UCSD-AML1 (cell line): ENCODE data around the gene SLC6A20.

Experiments
- DNase-seq: peaks from one replicate; lab custom pipeline; 2025; ENCODE audit not compliant: unreplicated experiment; lab: John Stamatoyannopoulos, UW

Gene SLC6A20, protein sequence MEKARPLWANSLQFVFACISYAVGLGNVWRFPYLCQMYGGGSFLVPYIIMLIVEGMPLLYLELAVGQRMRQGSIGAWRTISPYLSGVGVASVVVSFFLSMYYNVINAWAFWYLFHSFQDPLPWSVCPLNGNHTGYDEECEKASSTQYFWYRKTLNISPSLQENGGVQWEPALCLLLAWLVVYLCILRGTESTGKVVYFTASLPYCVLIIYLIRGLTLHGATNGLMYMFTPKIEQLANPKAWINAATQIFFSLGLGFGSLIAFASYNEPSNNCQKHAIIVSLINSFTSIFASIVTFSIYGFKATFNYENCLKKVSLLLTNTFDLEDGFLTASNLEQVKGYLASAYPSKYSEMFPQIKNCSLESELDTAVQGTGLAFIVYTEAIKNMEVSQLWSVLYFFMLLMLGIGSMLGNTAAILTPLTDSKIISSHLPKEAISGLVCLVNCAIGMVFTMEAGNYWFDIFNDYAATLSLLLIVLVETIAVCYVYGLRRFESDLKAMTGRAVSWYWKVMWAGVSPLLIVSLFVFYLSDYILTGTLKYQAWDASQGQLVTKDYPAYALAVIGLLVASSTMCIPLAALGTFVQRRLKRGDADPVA

DNA sequence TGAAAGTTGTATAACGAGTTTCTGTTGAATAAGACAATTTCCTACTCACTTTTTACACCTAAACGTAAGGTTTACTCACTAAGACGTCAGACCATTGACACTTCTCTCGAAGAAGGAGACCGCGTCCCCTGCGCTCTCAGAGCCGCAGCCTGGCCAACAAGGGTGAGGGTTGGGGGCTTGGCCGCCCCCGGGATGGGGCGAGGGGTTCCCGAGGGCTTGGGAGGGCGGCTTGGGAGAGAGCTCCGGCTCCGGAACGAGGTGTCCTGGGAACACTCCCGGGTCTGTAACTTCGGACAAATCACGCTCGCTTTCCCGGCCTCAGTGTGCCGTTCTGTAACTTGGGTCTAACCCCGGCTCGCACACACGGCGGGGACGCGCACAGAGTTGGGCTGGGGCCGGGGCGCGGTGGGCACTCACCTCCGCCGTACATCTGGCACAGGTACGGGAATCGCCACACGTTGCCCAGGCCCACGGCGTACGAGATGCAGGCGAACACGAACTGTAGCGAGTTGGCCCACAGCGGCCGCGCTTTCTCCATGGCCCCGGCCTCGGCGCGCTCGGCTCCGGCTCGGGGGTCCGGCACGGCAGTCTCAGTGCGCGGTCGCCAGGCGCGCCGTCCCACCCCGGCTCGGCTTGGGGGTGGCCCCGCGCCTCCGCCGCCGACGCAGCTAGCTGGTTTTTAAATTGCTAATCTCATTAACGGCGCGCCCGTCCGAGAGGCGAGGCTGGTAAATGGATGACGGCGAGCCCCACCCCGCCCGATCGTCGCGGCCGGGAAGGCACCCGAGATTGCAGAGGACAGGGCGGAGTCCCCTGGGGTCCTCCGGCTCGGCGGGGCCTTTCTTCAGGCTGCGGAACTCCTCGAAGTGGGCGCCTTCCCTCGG, at the start of gene SLC6A20:
SLC6A20 (minus strand) TSS at position 655 of the 884 bp plus-strand sequence; CDS start at position 538, 117 bp downstream.
- no peak for DNase-seq

DNA sequence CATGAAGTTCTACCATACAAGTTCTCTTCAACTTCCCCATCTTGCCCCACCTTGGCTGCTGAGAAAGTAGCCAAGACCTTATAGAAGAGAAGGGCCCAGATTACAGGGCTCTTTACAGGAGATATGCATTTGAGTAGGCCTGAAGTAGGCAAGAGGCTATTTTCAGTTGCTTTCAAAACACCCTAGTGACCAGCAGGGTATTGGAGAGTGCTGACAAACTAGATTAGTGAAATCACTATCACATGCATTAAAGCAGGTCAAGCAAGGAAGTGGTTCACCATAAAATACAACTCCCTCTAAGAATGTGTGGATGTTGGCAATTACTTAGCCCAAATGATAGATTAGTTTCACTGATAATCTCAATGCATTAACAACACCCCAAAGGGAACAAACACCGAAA, 48.3 kb upstream of the SLC6A20 start:
- no peak for DNase-seq

DNA sequence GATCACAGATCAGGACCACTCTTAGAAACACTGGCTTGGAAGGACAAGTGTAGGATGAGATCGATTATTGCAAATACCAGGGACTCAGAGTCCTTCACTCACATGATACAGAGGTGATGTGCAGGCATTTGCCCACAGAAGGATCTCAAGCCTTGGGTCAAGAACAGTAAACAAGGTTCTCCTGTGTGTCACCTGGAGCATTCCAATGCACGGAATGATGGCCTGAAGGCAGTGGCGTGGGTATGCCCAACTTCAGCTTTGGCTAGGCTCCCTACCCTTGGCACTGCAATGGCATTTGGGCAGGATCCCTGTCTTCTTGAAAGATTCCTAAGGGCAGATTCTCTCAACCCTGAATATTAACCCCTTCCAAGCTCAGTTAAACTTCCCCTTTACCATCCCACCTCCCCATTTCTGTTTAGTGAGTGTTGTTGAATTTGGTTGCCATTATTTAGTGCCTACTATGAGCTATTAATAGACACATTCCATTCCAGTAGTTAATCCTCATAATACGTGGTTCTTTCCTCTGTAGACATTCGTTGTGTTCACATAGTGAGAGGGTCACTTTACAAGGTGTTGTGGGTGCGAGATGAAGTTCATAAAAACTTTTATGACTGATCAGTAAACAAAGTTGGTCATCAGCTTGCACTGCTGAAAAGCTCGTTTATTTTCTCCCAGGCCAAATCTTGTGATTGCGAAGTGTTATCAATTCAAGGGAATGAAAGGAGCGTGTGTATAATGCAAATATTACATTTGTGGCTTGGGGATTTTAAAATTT, 46.7 kb upstream of the SLC6A20 start:
- no peak for DNase-seq

DNA sequence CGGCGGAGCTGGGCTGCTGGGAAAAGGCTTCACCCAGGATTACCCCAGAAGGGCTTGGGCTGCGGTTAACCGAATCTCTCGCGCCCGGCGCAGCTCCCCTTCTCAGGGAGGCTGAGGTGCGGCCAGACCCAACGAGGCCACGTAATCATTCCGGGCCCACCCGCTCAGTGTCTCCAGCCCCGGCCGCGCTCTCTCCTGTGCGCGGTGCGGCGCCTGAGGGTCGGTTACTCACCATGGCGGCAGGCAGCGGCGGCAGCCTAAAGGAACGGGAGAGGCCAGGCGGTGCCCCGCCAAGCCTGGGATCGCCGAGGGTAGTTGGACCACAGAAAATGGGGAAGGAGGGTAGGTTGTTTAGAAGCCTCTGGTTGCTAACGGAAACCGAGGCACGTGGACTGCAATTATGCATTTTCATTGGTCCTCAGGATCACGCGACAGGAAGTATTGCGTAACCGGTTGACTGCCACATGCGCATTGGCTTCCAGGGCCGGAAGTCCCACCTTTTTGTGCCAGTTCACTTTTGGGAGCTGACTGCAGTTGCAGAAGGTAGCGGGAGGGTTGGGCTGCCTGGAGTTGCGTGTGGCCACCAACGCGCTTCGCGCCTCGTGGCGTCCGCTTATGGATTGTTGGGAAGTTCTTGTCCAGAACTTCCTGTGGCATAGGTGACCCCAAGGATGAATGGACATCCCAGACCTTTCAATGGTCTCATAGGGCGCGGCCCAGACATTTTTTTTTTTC, 45.6 kb upstream of the SLC6A20 start, which contains the start of gene LZTFL1:
LZTFL1 (minus strand) TSS at position 363 of the 735 bp plus-strand sequence; CDS start at position 235, 128 bp downstream.
- DNase-seq, result peak; percentile 85

DNA sequence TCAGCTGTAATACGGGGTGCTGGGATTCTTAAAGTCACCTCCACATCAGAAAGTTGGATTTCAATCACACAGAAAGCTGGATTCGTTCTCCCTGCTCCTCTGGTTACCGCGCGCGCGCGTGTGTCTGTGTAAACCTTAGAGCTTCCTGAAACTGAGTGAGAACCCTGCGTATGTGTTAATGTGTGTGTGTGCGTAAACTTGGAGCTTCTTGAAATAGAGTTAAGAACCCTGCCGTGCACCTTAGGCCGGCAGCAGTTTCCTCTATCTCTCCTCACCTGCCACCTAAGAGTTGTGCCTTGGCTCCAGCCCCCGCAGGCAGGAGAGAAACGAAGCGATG, 45.1 kb upstream of the SLC6A20 start:
- peak; percentile 44 for DNase-seq

DNA sequence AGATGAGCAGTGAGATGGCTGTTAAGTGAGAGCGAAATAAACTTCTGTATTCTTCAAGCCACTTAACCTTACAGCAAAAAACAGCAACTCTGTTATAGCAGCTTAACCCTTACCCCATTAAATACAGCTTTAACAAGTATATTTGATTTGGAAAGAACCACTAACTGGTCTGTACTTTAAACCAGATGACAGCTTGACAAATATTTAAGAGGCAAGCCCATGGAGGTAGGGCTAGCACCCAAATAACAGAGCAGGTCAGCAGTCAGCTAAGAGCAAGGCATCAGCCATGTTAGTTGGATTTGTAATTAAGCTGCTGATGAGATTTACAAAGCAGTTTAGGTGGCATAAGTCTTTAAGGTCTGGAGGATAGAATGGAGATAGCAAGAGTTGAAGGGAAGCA, 42.1 kb upstream of the SLC6A20 start:
- DNase-seq, result no peak

DNA sequence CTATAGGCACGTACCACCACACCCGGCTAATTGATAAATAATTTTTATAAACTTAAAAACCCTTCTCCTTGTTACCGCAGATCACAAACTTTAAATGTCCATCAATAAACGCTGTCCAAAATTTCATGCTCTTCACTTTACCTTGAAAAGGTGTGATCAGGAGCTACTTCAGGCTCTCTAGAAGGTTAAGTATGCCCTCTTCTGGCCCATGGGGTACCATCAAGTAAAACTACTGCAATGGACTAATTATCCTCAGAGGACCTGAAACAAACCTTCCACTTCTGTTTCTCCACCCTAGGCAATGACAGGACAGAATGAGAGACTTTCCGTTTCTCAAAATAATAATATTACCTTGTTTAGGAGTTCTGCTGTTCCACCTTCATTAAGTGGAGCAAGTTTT, 36.4 kb upstream of the SLC6A20 start:
- DNase-seq, result no peak

DNA sequence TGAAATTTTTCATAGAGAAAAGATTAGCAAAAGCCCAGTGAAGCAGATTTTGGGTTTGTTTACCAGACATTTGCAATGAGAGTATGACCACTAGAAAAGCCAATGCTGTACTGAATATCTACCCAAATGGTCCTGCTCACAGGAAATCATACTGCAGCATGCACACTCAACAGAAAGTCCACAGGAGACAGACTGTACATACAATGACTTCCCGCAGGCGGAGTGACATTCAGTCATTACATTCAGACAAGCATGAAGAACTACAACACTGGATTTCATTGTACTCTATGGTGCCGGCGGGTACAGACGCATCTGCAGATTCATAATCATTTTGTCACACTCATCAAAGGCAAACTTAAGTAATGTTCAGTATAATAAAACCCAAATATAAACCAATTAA, 33.8 kb upstream of the SLC6A20 start:
- no peak for DNase-seq

DNA sequence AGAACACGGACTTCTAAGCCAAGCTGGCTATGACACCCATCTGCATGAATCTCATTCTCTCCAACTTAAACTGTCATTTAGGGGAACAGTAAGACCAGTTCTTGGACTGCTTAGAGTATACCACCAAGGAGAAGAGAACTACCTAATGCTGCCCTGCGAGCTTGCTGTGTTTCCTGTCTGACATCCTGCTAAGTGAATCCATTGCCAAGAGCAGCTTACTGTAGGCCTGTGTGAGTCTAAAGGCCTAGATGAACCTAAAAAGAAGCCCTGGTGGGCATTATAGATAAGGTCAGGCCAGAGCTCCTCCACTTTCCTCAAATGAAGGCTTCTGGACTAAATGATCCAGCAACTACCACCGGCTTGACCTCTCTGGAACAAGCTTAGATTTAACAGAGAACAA, 30.6 kb upstream of the SLC6A20 start:
- DNase-seq, result no peak

DNA sequence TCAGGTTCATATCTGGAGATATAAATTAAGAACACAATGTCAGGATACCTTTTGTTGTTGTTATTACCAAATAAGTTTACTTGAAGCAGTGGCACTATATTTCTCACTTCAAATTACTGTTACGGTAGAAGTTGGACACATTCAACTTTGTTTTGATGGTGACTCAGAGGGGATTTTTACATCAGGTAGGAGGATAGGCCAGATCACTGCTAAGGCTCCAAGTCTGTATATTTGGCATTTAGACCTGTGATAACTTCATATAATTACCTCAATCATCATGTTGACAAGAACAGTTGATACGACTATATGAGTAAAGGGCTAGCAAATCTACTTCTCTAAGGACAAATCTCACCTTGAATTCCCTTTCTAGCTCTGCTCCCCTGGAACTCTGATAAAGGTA, 30.0 kb upstream of the SLC6A20 start:
- no peak for DNase-seq

DNA sequence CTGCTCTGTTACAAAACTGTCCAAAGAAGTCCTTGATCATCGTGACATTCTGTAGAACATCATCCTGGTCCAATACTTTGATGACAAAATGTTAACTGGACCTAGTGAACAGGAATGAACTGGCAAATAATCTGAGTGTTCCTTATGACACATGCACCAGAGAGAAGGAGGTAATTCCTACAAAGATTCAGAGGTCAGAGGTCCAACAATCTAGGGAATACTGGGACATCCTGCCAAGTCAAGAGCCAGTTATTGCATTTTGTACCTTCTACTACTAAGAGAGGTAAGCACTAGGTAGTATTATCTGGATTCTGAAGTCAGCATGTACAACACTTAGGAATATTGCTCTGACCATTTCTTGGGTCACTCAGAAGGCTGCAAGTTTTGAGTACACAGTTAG, 24.8 kb upstream of the SLC6A20 start:
- no peak for DNase-seq

DNA sequence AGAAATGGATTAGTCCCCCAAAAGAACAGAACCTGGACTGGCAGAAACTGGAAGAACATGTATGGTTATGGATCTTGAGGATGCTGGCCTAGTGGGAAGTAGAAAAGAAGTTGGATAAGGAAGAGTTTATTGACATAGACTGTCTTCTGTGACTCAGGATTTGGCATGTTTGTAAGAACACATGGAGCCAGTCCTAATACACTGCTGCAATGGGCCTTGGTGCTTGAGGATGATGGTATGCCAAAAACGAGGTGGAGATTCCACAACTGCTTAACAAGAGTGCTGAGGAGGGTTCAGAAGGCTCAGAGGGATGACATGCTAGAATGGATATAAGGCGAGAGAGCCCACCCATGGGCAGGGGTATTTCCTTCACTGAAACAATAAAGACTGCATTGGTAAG, 23.2 kb upstream of the SLC6A20 start:
- DNase-seq, result no peak

DNA sequence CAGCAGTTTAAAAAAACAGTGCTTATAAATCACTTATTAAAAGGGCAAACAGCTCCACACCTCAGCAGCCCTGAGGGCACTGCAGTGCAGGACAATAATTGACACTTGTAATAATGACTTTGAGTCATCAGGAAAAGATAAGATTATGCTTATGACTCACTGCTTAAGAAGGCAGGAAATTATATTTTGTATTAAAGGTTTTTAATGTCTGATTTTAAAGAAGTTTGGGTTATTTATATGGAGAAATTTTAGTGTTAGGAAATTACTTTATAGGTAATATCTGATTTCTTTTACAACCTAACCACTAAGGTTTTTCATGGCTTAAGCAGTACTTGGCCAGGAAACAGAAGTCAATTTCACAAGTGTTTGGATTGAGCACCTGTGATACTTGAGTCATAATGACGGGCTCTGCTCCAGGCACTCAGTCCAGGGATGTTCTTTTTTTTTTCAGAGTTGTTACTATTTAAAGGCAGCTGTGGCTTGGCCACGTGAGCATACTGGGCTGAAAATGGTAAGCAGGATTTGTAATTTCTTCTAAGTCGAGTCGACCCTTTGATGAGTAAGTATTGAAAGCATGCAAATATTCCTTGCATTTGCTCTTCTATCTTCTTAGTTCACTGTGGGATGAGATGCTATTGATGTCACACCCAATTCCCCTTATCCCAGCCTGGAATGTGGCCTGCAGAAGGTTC, 21.6 kb upstream of the SLC6A20 start:
- no peak for DNase-seq

DNA sequence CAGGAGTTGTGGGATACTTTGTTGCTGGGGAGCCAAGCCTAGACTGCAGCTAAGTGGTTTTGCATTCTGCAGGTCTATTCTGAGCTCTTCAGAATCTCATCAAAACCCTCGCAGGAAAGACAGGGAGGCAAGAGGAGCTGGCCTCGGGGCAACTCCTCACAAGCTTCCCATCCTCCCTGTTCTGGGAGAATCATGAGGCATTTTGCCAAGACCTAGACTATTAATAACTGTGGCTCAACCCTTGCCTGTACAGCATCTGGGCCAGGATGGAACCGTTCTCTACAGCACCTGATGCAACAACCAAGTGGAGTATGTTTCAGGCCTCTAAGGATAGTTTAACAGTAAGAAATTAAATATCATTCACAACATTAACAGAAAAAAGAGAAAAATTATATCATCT, 20.2 kb upstream of the SLC6A20 start:
- DNase-seq, result no peak

DNA sequence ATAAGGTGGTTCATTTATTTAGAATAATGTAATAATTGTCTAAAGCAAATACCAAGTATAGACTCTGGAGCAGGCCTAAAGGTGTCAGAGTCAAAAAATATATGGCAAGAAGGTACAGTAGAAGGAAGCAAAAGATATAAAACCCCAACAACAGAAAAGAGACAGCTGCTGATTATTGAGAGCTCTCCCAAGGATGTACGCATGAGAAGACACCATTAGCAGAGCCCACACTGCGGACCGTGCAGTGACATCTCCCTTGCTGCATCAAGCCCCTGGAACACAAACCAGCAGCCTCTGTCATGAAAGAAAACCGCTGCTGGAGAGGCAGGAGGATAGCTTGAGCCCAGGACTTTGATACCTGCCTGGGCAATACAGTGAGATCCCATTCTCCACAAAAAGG, 18.0 kb upstream of the SLC6A20 start:
- DNase-seq, result no peak

DNA sequence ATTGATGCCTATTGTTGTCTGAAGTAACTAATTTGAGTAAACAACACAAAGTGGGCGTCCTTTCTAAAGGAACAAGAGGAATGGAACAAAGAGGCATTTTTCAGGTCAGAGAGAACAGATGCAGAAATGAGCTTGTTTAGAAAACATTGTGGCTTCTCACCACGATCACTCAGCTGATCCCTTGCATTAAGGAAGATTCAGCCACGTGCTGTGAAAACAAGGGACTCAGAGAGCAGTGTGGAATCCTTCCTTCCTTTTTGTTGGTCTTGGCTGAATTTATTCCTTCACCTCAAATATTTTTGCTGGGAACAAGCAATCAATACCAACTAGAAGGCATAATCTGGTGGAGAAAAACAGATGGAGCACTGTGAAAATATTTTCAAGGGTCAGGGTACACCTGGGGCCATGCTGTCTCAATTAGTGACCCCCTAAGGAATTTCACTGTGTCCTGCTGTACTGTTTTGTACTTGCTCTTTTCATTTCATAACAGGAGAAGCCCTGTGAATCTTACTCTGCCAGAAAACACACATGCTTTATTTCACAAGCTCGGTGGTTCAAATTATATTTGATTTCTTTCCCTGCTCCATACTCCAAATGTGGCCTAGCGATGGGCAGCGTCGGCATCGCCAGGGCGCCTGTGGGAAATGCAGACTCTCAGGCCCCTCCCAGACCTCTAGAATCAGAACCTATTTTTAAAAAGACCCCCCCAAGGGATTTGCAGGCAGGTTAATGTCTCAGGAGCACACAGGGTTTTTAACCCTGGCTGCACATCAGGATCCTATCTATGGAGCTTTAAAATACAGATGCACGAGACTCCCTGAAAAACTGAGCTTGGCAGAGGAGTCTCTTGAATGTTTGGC, 11.6 kb upstream of the SLC6A20 start:
- DNase-seq, result no peak

DNA sequence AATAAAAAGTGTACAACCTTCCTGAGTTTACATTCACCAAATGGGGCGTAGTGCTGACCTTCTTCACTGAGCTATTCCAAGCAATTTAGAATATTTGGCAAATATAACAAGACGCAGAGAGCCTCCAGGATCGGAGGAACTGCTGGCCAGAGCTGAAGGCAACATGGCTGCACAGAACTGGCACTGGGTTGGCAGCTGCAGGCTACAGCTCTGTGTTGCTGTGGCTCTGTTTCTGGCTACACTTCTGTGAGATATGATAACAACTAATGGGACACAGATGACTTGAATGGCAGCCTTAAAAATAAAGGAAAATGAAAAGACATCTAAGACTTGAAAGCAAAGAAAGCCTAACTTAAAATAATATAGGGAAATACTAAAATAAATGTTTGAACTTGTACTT, 10.8 kb upstream of the SLC6A20 start:
- DNase-seq, result no peak

DNA sequence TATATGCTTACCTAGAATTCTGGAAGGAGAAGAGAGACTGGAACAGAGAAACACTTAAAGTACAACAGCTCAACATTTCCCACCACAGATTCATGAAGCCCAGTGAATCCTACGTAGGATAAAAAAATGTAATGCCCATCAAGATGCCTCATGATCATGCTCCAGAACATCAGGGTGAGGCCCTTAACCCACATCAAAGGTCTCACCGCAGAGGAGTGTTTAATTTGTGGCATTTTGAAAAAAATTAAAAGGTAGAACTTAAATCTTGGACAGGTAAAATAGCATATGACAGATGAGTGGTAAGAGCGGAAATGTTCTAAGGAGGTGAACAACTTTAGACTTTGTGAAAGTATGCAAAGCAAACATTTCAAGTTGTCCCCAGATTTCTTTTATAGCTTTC, 9.7 kb upstream of the SLC6A20 start:
- DNase-seq, result no peak
